GM21786 (cell line): ENCODE measurements around the gene PPM1J.

Source experiments
- ATAC-seq: cut with Tn5 transposase; IDR thresholded peaks from one replicate; pipeline ENCODE4 v1.9.1; 2021; ENCODE audit not compliant: unreplicated experiment

Gene PPM1J

DNA sequence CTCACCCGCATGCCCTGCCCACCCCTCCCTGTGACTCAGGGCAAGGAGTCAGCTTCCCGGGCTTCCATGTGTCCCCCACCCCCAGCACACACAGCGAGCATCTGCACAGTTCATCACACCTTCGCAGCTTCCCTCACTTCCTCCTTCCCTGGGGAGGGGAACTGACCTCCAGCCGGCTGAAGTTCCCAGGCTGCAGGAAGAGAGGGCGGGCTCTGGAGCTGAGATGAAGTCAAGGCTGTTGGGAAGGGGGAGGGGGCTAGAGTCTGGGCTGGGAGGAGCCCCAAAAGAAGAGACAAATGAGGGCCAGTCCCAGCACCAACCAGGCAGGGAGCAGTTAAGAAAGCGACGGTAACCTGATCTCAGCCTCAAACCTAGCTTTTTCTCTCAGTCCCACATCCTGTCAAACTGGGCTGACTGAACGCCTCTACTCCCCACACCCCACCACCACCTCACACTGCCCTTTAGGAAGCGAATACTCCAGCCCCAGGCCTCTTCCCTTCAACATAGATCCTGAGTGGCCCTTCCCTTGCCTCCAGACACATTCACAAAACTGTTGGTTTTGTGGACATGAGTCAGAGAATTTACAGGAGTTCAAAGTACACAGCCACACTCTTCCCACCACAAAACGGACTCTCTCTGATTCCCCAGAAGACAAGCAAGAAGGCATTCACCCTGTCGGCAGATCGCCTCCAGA, 10.1 kb downstream of the PPM1J start:
- ATAC-seq: peak; percentile 58

GRCh38 chr1:112704391-112704933, 10.7 kb downstream of the PPM1J start:
- ATAC-seq: no peak

DNA sequence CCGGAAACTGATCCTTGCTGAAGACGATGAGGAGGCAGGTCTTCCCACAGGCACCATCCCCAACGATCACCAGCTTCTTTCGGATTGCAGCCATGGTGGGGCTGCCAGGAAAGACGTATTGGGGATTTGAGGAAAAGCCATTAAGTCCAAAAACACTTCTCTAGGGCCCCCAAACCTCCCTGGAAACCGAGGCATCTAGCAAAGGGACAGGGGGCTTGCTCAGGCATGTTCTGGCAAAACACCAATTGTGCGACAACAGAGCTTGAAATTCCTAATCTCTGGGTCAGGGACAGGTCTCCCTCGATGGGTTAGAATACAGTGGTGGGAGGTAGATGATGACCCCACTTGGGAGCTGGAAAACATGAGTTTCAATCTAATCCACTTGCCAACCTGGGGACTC, 11.4 kb downstream of the PPM1J start:
- no peak for ATAC-seq

GRCh38 chr1:112702420-112703261, 12.5 kb downstream of the PPM1J start:
- no peak for ATAC-seq

GRCh38 chr1:112702067-112702395, 13.1 kb downstream of the PPM1J start:
- ATAC-seq: no peak

DNA sequence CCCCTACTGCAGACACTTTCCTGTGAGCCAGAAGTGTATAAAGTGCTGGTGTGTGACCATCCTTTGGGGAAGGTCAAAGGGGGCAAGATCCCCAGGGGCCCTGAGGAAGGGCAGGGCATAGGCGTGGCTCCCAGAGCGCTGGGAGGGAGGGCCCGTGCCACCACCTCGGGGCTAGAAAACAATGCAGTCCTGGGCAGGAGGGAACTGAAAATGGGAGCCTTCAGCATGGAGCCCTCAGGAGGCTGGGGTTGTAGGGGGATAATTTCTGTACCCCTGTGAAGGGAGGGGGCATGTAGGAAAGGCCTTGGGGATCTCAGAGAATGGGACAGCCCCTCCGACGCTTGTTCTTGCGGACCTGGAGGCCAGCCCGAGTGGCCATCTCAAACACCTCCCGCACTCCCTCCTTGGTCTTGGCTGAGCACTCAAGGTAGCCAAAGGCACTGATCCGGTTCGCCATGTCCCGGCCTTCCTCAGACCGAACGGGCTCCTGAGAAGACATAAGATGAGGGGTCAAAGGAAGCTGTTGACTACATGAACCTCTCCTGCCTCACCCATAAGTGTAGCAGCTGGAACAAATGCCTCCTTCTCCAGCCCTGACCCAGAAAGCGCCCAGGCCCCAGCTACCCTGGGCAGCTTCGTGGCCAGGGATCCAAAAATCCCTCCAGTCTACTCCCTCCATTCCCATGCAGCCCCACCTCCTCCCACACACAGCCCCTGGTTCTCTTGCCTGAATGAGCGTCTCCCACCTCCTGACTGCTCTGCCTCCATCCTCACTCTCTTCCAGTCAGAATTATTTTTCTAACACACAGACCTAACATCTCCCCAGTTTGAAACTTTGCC, 13.7 kb downstream of the PPM1J start:
- no peak for ATAC-seq

- ATAC-seq: peak; percentile 43
Observed at GRCh38 chr1:112700290-112701226, 14.6 kb downstream of the PPM1J start.

DNA sequence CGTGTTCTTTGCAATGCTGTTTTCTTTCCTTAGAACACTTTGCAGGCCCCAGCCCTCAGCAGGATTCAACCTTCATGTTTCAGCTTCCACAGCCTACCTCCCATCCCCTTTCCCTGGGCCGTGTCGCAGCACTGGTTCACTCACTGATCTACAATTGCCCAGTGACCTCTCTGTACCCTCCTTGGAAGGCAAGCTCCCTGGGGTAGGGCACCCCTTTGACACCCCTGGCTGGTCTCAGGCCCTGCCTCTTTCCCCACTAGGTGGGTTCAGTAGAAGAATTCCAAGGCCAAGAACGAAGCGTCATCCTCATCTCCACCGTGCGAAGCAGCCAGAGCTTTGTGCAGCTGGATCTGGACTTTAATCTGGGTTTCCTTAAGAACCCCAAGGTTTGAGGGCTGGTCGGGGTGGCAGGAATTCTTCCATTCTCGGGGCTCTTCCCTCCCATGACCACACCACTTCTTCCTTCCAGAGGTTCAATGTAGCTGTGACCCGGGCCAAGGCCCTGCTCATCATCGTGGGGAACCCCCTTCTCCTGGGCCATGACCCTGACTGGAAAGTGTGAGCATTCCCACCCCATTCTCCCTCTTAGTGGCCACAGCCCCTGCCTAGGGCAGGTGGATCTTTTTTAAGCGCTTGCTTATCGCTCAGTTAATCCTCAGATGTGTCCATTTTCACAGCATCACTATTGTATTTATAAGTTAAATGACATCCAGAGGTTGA, 15.5 kb downstream of the PPM1J start:
- ATAC-seq: no peak

DNA sequence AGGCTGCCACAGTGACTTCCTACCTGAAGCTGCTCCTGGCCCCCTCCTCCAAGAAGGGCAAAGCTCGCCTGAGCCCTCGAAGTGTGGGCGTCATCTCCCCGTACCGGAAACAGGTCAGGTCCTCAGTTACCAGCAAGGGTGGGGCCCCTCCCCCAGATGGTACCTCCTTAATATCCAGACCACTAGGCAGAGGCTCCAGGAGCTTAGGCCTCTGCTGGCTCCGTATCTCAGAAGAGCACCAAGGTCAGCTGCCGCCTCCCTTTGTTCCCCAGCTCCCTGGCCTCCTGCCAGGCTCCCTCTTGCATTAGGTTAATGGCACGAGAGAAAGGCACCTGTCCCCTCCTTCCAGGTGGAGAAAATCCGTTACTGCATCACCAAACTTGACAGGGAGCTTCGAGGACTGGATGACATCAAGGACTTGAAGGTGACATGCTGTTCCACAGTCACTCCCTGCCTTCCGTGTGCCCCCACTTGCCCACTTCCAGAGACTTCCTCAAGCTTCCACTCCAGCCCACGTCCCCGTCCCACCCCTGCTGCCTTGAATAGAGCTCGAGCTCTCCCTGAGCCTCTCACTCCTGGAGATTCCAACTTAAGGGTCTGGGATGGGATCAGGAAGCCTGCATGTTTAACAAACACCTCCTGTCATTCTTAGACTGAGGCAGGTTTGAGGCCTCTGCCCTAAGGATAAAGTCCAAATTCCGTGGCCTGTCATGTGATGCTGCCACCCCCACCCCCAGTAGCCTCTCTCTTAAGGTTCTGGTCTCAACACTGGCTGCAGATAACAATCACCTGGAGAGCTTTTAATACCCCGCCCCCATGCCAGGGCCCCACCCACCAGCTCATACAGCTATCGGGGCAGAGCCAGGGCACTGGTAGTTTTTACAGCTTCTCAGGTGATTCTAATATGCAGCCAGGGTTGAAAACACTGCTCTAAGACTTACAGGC, 16.5 kb downstream of the PPM1J start:
- no peak for ATAC-seq

DNA sequence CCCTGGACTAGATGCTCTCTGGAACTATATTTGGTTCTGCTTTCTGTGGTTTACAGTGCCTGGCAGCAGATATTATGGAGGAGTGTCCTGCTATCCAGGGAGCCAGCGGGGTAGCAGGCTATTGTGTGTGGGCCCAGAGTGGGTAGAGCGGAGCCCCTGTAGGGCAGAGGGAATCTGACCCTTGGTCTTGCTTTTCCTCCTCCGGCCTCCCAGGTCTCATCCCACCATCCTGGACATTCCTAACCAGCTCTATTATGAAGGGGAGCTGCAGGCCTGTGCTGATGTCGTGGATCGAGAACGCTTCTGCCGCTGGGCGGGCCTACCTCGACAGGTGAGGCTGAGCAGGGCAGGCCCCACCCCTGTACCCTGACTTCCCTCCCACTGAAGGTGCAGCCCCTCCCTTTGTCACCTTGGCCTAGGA, 17.3 kb downstream of the PPM1J start:
- ATAC-seq: no peak

DNA sequence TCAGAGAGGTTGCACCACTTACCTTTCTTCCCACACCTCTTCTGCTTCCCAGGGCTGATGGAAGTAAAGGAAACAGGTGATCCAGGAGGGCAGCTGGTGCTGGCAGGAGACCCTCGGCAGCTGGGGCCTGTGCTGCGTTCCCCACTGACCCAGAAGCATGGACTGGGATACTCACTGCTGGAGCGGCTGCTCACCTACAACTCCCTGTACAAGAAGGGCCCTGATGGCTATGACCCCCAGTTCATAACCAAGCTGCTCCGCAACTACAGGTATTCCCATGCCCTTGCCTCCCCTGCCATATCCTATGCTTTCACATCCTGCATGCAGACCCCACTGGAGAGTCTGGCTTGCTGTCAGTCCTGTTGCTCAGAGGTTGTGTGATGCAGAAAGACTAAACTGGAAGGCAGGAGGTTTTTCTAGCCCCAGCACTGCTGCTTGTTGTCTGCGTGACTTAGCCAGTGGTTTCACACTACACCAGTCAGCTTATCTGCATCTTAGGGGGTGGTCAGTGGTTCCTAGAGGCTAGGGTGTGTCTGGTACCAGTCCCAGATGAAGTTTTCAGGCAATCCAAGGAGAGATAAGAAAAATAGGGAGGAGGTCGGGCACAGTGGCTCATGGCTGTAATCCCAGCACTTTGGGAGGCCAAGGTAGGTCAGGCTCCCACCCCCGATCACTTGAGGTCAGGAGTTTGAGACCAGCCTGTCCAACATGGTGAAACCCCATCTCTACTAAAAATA, 18.4 kb downstream of the PPM1J start:
- no peak for ATAC-seq

DNA sequence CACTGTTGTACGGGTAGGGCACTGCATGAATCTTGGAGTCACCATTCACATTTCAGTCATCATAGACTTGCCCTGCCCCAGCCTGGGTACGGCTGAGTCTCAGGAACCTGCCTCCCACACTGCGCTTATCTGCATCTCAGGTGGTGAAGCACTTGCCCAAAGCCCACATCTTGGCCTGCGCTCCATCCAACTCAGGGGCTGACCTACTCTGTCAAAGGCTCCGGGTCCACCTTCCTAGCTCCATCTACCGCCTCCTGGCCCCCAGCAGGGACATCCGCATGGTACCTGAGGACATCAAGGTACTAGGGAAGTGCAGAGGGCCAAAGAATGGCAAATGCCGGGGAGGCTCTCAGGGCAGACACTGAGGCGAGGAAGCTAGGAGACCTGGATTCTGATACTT, 19.9 kb downstream of the PPM1J start:
- no peak for ATAC-seq

DNA sequence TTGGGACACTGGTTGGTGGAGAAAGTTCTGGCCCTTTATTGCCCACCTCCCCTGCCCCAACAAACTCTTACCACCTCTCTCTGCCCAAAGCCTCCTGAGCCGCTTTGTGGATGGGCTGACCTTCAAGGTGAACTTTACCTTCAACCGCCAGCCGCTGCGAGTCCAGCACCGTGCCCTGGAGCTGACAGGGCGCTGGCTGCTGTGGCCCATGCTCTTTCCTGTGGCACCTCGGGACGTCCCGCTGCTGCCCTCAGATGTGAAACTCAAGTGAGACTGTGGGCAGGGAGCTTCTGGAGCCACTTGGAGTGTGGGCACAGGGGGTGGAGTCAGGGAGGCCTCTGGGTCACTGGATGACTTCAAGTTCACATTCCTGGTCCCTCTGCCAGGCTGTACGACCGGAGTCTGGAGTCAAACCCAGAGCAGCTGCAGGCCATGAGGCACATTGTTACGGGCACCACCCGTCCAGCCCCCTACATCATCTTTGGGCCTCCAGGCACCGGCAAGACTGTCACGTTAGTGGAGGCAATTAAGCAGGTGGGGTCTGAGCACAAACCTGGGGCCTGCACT, 20.7 kb downstream of the PPM1J start:
- ATAC-seq: no peak

GRCh38 chr1:112693821-112694220, 21.3 kb downstream of the PPM1J start:
- no peak for ATAC-seq

- ATAC-seq: no peak
Observed at GRCh38 chr1:112692681-112693080, 22.5 kb downstream of the PPM1J start.

- no peak for ATAC-seq
Observed at GRCh38 chr1:112689842-112690237, 25.3 kb downstream of the PPM1J start.

DNA sequence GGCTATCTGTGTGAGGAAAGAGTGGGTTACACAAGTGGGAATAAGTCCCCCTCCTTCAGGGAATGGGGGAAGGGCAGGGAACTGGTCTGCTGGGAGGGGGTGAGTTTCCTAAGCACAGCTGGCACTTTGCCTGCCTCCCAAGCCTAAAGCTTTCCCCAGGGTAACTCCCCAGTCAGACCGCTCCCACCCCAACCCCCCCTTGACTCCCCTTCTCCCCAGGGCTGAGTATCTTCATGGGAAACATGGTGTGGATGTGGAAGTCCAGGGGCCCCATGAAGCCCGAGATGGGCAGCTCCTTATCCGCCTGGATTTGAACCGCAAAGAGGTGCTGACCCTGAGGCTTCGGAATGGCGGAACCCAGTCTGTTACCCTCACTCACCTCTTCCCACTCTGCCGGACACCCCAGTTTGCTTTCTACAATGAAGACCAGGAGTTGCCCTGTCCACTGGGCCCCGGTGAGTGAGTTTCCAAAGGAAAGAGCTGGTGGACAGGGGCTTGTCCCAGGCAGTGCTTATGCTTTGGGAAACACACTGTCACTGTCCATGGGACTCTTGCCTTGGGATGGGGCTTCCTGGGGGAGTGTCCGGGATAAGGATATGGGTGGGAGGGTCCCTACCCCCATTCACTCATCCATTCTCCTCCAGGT, 25.8 kb downstream of the PPM1J start:
- ATAC-seq: no peak
